Measurements from ENCODE around the gene PSAP.

Gene PSAP

GRCh38 chr10:71831646-71832552 lies 19.2 kb downstream of the PSAP start:
- Histone ChIP-seq H3K4me3 (ENCODE audit: low read length) (no peak overlapping the region), H3K9ac (ENCODE audit: low read length) (no peak overlapping the region), H3K4me2 (ENCODE audit: low read length) (no peak overlapping the region), H2AFZ (ENCODE audit: low read depth, low read length) (no peak overlapping the region), H3K4me1 (ENCODE audit: low read length) (peaks cover 30% of the 10 kb centered on the region), H3K36me3 (replicated peaks; ENCODE audit: low read depth, low read length) (peaks cover 34% of the 10 kb centered on the region), H3K9me3 (ENCODE audit: insufficient read depth, low read length) (no peaks in the 10 kb centered on the region), H3K27ac (ENCODE audit: low read length) (no peak overlapping the region), H3K27me3 (ENCODE audit: low read depth, low read length) (peaks cover 13% of the 10 kb centered on the region), H4K20me1 (ENCODE audit: insufficient read depth, low read length) (peaks cover 54% of the 10 kb centered on the region), H3K79me2 (ENCODE audit: low read length) (peaks cover 2% of the 10 kb centered on the region)
- TF ChIP-seq CTCF (IDR thresholded peaks at IDR 0.05; ENCODE audit: low read depth, low read length) (no peak), EZH2phosphoT487 (IDR thresholded peaks at IDR 0.05; ENCODE audit: low read depth) (no peak)

GRCh38 chr10:71830726-71831125 lies 20.3 kb downstream of the PSAP start:
- H3K4me2 ChIP-seq (ENCODE audit: low read length): no peak overlapping the region
- no peak overlapping the region for H3K4me3 ChIP-seq (ENCODE audit: low read length)
- peaks cover 40% of the 10 kb centered on the region for H3K36me3 ChIP-seq (replicated peaks; ENCODE audit: low read depth, low read length)
- H3K27ac ChIP-seq (ENCODE audit: low read length): no peak overlapping the region
- H3K4me1 ChIP-seq (ENCODE audit: low read length): peaks cover 18% of the 10 kb centered on the region
- peaks cover 12% of the 10 kb centered on the region for H3K27me3 ChIP-seq (ENCODE audit: low read depth, low read length)
- no peaks in the 10 kb centered on the region for H3K79me2 ChIP-seq (ENCODE audit: low read length)
- peaks cover 43% of the 10 kb centered on the region for H4K20me1 ChIP-seq (ENCODE audit: insufficient read depth, low read length)
- no peak overlapping the region for H2AFZ ChIP-seq (ENCODE audit: low read depth, low read length)
- no peaks in the 10 kb centered on the region for H3K9me3 ChIP-seq (ENCODE audit: insufficient read depth, low read length)
- TF ChIP-seq CTCF (IDR thresholded peaks at IDR 0.05; ENCODE audit: low read depth, low read length) (no peak), EZH2phosphoT487 (IDR thresholded peaks at IDR 0.05; ENCODE audit: low read depth) (no peak)
- H3K9ac ChIP-seq (ENCODE audit: low read length): no peak overlapping the region

GRCh38 chr10:71829896-71830295 lies 21.2 kb downstream of the PSAP start:
- Histone ChIP-seq H3K79me2 (ENCODE audit: low read length) (no peaks in the 10 kb centered on the region), H3K9ac (ENCODE audit: low read length) (no peak overlapping the region), H3K36me3 (replicated peaks; ENCODE audit: low read depth, low read length) (peaks cover 47% of the 10 kb centered on the region), H3K27me3 (ENCODE audit: low read depth, low read length) (peaks cover 9% of the 10 kb centered on the region), H3K4me1 (ENCODE audit: low read length) (peaks cover 13% of the 10 kb centered on the region), H3K4me2 (ENCODE audit: low read length) (no peak overlapping the region), H2AFZ (ENCODE audit: low read depth, low read length) (no peak overlapping the region), H3K9me3 (ENCODE audit: insufficient read depth, low read length) (no peaks in the 10 kb centered on the region), H4K20me1 (ENCODE audit: insufficient read depth, low read length) (peaks cover 37% of the 10 kb centered on the region), H3K4me3 (ENCODE audit: low read length) (no peak overlapping the region), H3K27ac (ENCODE audit: low read length) (no peak overlapping the region)
- TF ChIP-seq EZH2phosphoT487 (IDR thresholded peaks at IDR 0.05; ENCODE audit: low read depth) (no peak), CTCF (IDR thresholded peaks at IDR 0.05; ENCODE audit: low read depth, low read length) (no peak)

- peaks cover 48% of the 10 kb centered on the region for H3K36me3 ChIP-seq (replicated peaks; ENCODE audit: low read depth, low read length)
- TF ChIP-seq CTCF (IDR thresholded peaks at IDR 0.05; ENCODE audit: low read depth, low read length): no peak
- no peak for TF ChIP-seq EZH2phosphoT487 (IDR thresholded peaks at IDR 0.05; ENCODE audit: low read depth)
- no peaks in the 10 kb centered on the region for H3K9me3 ChIP-seq (ENCODE audit: insufficient read depth, low read length)
- no peak overlapping the region for H3K9ac ChIP-seq (ENCODE audit: low read length)
- H3K27me3 ChIP-seq (ENCODE audit: low read depth, low read length): peaks cover 2% of the 10 kb centered on the region; the same call in 1 of the 2 replicates
- H3K27ac ChIP-seq (ENCODE audit: low read length): no peak overlapping the region
- no peaks in the 10 kb centered on the region for H3K79me2 ChIP-seq (ENCODE audit: low read length)
- H3K4me2 ChIP-seq (ENCODE audit: low read length): no peak overlapping the region
- H4K20me1 ChIP-seq (ENCODE audit: insufficient read depth, low read length): peaks cover 30% of the 10 kb centered on the region
- H2AFZ ChIP-seq (ENCODE audit: low read depth, low read length): no peak overlapping the region
- peaks cover 13% of the 10 kb centered on the region for H3K4me1 ChIP-seq (ENCODE audit: low read length)
- no peak overlapping the region for H3K4me3 ChIP-seq (ENCODE audit: low read length)
Measured at GRCh38 chr10:71829171-71829570, 21.9 kb downstream of the PSAP start.

Data from OCI-LY3 (cell line).